Suprapubic skin (tissue), 4 donors: ENCODE results near the gene RHCE.
"Not testable (repeated sequence)": the region's sequence is repeated elsewhere in the genome, so short reads cannot be mapped to it uniquely, and the experiment has no call there.

Source experiments
- CTCF ChIP-seq, 2 donors: fragments of 200-600 bp in 1 of 2; fragments of 450-650 bp in 1 of 2; sonication (generic) in 1 of 2; IDR thresholded peaks; one replicate each; pipeline ENCODE4 v1.5.1; 2016 to 2019; ENCODE audit warnings: antibody characterized with exemption in 2 of 2, mild to moderate bottlenecking in 1 of 2, moderate library complexity in 1 of 2
- EP300 ChIP-seq: sonication (generic); formaldehyde crosslinking; IDR thresholded peaks from one replicate; pipeline ENCODE4 v1.6.1; 2017; ENCODE audit warnings: antibody characterized with exemption
- POLR2AphosphoS5 ChIP-seq, 3 donors: sonication (generic); formaldehyde crosslinking; IDR thresholded peaks; one replicate each; pipeline ENCODE4 v1.6.1; 2017; ENCODE audit warnings: antibody characterized with exemption in 3 of 3

DNA sequence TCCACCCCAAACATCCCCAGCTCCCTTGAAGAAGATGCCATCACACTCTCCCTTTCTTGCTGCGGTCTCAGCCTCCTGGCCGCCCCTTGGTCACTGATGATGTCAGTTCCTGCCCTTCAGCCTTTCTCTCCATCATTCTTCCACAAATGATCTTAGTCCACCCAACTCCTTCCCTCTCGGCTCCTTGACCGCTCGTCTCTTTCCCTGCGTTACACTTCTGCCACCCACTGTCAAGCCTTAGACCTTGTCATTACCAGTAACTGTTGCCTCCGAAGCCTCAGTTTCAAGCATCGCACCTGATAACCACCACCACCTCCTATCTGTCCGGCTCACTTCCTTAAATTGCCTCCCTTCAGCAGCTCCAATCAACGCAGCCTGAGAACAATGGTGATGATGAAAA lies 23.1 kb downstream of the RHCE start:
- not testable (repeated sequence) for TF ChIP-seq CTCF (IDR thresholded peaks at IDR 0.05); EP300; POLR2AphosphoS5 (IDR thresholded peaks at IDR 0.05)
